Right lobe of liver (tissue), 6 donors: ENCODE data around the gene KDM8. TPM values are rescaled to one million over a fixed set of nuclear protein-coding genes. Genes with fewer than 3 reads are reported as not detected.

ENCODE experiments used
- ATAC-seq, 4 donors: fragments of 200-7000 bp; cut with Tn5 transposase; one replicate each; pipeline ENCODE4 v1.9.1; 2020; ENCODE audit warnings: mild to moderate bottlenecking in 4 of 4, moderate library complexity in 4 of 4
- DNase-seq, 3 donors: peaks; one replicate each; pipeline ENCODE4 v3.0.0-alpha.2; 2020
- H3K27ac ChIP-seq, 3 donors: fragments of 200-600 bp; one replicate each; pipeline ENCODE4 v1.8.0; 2022
- H3K27me3 ChIP-seq, 2 donors: fragments of 200-600 bp; one replicate each; pipeline ENCODE4 v1.8.0; 2022
- H3K36me3 ChIP-seq, 4 donors: fragments of 200-600 bp; sonication (generic) in 1 of 4; one replicate each; pipeline versions ENCODE4 v1.5.1 to v1.8.0; 2017 to 2022; ENCODE audit warnings: control low read depth in 1 of 4
- H3K4me1 ChIP-seq, 4 donors: fragments of 200-600 bp; sonication (generic) in 1 of 4; one replicate each; pipeline versions ENCODE4 v1.5.1 to v1.8.0; 2017 to 2022; ENCODE audit warnings: control low read depth in 1 of 4
- H3K4me3 ChIP-seq, 3 donors: fragments of 200-600 bp; one replicate each; pipeline ENCODE4 v1.8.0; 2022
- H3K9me3 ChIP-seq, 4 donors: fragments of 200-600 bp; sonication (generic) in 1 of 4; one replicate each; pipeline versions ENCODE4 v1.5.1 to v1.8.0; 2017 to 2022; ENCODE audit warnings: control low read depth in 1 of 4
- POLR2A ChIP-seq: fragments of 450-650 bp; IDR thresholded peaks from one replicate; pipeline ENCODE4 v1.6.1; 2017; ENCODE audit warnings: antibody characterized with exemption, mild to moderate bottlenecking
- WGBS: methylation state at CpG from one replicate; pipeline ENCODE4 v1.1.6; 2018; ENCODE audit warnings: low coverage, low lambda C conversion rate; ENCODE audit not compliant: insufficient coverage; ENCODE audit errors: missing lambda C conversion rate; 5-methylcytosine and 5-hydroxymethylcytosine counted together
- intact Hi-C, 2 donors: fragments of 100-400 bp; cut with DNase I; formaldehyde crosslinking; loops; one replicate each; pipeline versions ENCODE4 v1.11.2 to v1.14.1; 2022
- total RNA-seq, 6 experiments: library from RNA; depleted of rRNA in 2 of 6; stranded (reverse); fragments of >200 nt in 2 of 6; fragmentation: NEBNext Ultra II Directional in 3 of 6; extraction: Animal tissue kit (Norgen Biotek cat#: 25700) in 3 of 6; gene quantifications; one replicate each; pipeline versions ENCODE4 v1.1.0 to v1.2.4, GENCODE V29; 2016 to 2023
- TF ChIP-seq, protein P1 (sequence below), 4 donors: fragments of 200-600 bp in 3 of 4; fragments of 450-650 bp in 1 of 4; IDR thresholded peaks; one replicate each; pipeline versions ENCODE4 v1.5.1 to v1.8.0; 2016 to 2022; ENCODE audit warnings: antibody characterized with exemption in 4 of 4, mild to moderate bottlenecking in 2 of 4
- donor health status: DM: no; HTN: yes; CAD: no.
- donor health status: DM: no; HTN: no; CAD: no.
- donor health status: DM: no; HTN: no; CAD: no.
- donor health status: DM: no; HTN: yes; CAD: no.
- donor health status: DM: no; HTN: yes; CAD: no.

KDM8 gene
- total RNA-seq, 6 experiments from 2014 or later, result 11.2 to 153 (median 66.7) TPM

- Histone ChIP-seq H3K9me3 (no peaks in the 10 kb centered on the region), H3K4me1 (no peaks in the 10 kb centered on the region), H3K27ac (no peak overlapping the region), H3K4me3 (no peak overlapping the region), H3K36me3 (no peaks in the 10 kb centered on the region), H3K27me3 (no peaks in the 10 kb centered on the region)
- no peak for ATAC-seq
- intact Hi-C loops, result loop anchor here in 1 of 2 donors (10.0 kb wide), 1 partner anchor 300 kb away; no protein-coding TSS in a partner anchor
- no peak for DNase-seq
- TF ChIP-seq POLR2A, result no peak
- TF ChIP-seq, protein P1, sequence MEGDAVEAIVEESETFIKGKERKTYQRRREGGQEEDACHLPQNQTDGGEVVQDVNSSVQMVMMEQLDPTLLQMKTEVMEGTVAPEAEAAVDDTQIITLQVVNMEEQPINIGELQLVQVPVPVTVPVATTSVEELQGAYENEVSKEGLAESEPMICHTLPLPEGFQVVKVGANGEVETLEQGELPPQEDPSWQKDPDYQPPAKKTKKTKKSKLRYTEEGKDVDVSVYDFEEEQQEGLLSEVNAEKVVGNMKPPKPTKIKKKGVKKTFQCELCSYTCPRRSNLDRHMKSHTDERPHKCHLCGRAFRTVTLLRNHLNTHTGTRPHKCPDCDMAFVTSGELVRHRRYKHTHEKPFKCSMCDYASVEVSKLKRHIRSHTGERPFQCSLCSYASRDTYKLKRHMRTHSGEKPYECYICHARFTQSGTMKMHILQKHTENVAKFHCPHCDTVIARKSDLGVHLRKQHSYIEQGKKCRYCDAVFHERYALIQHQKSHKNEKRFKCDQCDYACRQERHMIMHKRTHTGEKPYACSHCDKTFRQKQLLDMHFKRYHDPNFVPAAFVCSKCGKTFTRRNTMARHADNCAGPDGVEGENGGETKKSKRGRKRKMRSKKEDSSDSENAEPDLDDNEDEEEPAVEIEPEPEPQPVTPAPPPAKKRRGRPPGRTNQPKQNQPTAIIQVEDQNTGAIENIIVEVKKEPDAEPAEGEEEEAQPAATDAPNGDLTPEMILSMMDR (IDR thresholded peaks at IDR 0.05), result no peak
Observed at GRCh38 chr16:27164352-27164751, 39.0 kb upstream of the KDM8 start.

- no peak overlapping the region for H3K4me3 ChIP-seq
- H3K4me1 ChIP-seq, result no peaks in the 10 kb centered on the region
- H3K36me3 ChIP-seq, result no peaks in the 10 kb centered on the region
- no peaks in the 10 kb centered on the region for H3K27me3 ChIP-seq
- H3K27ac ChIP-seq, result no peak overlapping the region
- whole genome bisulfite sequencing, result 88% methylated on average over 2 of the region's 3 CpGs
- H3K9me3 ChIP-seq, result no peaks in the 10 kb centered on the region
- no peak for ATAC-seq
- TF ChIP-seq POLR2A, result no peak
- TF ChIP-seq, protein P1 (IDR thresholded peaks at IDR 0.05), result no peak
- DNase-seq, result no peak
- intact Hi-C loops, result loop anchor here in 1 of 2 donors (10.0 kb wide), 1 partner anchor 299 kb away; no protein-coding TSS in a partner anchor
Observed at GRCh38 chr16:27165576-27165975, 37.8 kb upstream of the KDM8 start.

- Histone ChIP-seq H3K27me3 (no peaks in the 10 kb centered on the region), H3K4me3 (no peak overlapping the region), H3K27ac (no peak overlapping the region), H3K36me3 (no peaks in the 10 kb centered on the region), H3K4me1 (no peaks in the 10 kb centered on the region), H3K9me3 (no peaks in the 10 kb centered on the region)
- intact Hi-C loops, result loop anchor here in 1 of 2 donors (10.0 kb wide), 1 partner anchor 296 kb away; no protein-coding TSS in a partner anchor
- TF ChIP-seq POLR2A, result no peak
- TF ChIP-seq, protein P1 (IDR thresholded peaks at IDR 0.05), result no peak
- DNase-seq, result no peak
- no peak for ATAC-seq
- WGBS, result 50% methylated on average over 1 of the region's 8 CpGs
Observed at GRCh38 chr16:27168790-27169189, 34.5 kb upstream of the KDM8 start.

DNA sequence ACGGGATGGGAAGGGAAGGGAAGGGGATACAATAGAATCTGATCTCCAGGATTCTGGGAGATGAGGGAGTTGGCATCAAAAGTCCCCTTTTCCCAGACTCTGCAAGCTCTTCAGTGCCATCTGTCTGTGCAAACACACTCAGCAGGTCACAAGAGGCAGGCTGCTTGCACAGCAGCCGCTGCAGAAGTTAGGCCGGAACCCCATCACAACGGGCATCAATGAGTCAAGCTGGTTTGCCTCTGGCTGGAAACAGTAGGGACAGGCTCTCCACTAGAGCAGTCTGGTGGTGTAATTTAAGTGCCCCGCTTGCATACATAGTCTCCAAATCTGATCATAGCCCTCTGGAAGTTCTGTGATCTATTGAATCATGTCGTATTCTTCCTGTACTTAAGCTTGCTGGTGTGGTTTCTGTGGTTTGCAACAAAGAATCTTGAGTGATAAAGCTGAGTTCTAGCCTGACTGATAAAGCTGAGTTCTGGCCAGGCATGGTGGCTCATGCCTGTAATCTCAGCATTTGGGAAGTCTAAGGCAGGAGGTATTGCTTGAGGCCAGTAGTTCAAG lies 33.7 kb upstream of the KDM8 start:
- no peak for TF ChIP-seq POLR2A
- TF ChIP-seq, protein P1 (IDR thresholded peaks at IDR 0.05), result peak in 3 of 4 donors; percentile 25 to 46 (median 26)
- H3K36me3 ChIP-seq, result no peaks in the 10 kb centered on the region
- ATAC-seq, result peak; percentile 74 to 82 (median 78)
- H3K27ac ChIP-seq, result no peak overlapping the region
- H3K27me3 ChIP-seq, result no peaks in the 10 kb centered on the region
- no peaks in the 10 kb centered on the region for H3K9me3 ChIP-seq
- peak in 1 of 3 donors; percentile 32 for DNase-seq
- no peaks in the 10 kb centered on the region for H3K4me1 ChIP-seq
- no peak overlapping the region for H3K4me3 ChIP-seq
- intact Hi-C loops, result loop anchor here in 1 of 2 donors (10.0 kb wide), 3 partner anchors 55 to 295 kb away; no protein-coding TSS in a partner anchor
- WGBS, result 44% methylated on average over 4 of the region's 6 CpGs
